ENCODE measurements around the gene RAVER1. TPM values are rescaled to one million over a fixed set of nuclear protein-coding genes. Genes with fewer than 3 reads are reported as not detected.

The RAVER1 gene
- total and polyA plus RNA-seq, 2 of the 13 experiments (the other 11 are each of a cell fraction or from before 2014, with no cell fraction given): 3.6 to 7.9 TPM

DNA sequence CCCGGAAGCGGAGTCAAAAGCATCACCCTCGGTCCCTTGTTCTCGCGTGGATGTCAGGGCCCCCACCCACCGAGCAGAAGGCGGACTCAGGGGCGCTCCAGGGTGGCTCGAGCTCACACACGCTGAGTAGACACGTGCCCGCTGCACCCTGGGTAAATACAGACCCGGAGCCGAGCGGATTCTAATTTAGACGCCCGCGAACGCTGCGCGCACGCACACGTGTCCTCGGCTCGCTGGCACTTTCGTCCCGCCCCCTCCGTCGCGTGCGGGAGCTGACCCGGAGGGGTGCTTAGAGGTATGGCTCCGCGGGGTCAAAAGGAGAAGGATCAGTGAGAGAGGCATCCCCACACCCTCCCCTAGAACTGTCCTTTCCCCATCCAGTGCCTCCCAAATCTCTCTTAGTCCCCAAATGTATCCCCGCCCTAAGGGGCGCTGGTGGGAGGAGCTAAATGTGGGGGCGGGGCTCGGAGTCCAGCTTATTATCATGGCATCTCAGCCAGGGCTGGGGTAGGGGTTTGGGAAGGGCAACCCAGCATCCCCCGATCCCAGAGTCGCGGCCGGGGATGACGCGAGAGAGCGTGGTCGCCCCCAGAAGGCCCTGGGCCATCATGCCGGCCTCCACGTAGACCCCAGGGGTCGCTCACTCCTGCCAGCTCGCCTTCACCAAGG, 44.0 kb downstream of the RAVER1 start (continued):
- TF ChIP-seq DR1 (CRISPR knock-in tag; IDR thresholded peaks at IDR 0.05) (no peak), MAZ (IDR thresholded peaks at IDR 0.05; ENCODE audit: borderline replicate concordance, low read depth, low read length) (no peak), MAZ (CRISPR knock-in tag; IDR thresholded peaks at IDR 0.05; ENCODE audit: low read depth) (no peak), GABPB1 (CRISPR knock-in tag; IDR thresholded peaks at IDR 0.05) (no peak), ZNF747 (CRISPR knock-in tag; IDR thresholded peaks at IDR 0.05; ENCODE audit: borderline replicate concordance) (no peak), CBX5 (CRISPR knock-in tag; IDR thresholded peaks at IDR 0.05; ENCODE audit: borderline replicate concordance) (no peak)
- TF ChIP-seq, protein P1, sequence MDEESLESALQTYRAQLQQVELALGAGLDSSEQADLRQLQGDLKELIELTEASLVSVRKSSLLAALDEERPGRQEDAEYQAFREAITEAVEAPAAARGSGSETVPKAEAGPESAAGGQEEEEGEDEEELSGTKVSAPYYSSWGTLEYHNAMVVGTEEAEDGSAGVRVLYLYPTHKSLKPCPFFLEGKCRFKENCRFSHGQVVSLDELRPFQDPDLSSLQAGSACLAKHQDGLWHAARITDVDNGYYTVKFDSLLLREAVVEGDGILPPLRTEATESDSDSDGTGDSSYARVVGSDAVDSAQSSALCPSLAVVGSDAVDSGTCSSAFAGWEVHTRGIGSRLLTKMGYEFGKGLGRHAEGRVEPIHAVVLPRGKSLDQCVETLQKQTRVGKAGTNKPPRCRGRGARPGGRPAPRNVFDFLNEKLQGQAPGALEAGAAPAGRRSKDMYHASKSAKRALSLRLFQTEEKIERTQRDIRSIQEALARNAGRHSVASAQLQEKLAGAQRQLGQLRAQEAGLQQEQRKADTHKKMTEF (CRISPR knock-in tag; IDR thresholded peaks at IDR 0.05): 0 out of 2 replicates have a peak, but pooled peaks have one; percentile 24

DNA sequence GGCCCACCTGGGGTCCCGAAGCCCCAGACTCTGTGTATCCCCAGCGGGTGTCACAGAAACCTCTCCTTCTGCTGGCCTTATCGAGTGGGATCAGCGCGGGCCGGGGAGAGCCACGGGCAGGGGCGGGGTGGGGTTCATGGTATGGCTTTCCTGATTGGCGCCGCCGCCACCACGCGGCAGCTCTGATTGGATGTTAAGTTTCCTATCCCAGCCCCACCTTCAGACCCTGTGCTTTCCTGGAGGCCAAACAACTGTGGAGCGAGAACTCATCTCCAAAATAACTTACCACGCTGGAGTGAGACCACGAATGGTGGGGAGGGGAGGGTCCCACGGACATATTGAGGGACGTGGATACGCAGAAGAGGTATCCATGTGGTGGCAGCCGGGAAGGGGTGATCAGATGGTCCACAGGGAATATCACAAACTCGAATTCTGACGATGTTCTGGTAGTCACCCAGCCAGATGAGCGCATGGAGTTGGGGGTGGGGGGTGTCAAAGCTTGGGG, 44.6 kb downstream of the RAVER1 start:
- in situ Hi-C loops (cut with HindIII; ENCODE audit: extremely low pct_ligation_motif_present, low pct_unique_long_range_greater_than_20kb): no loop called here
- BruUV-seq (replicated peaks): no TSS peak
- CTCF ChIA-PET (ENCODE audit: low intra/inter-chr PET ratio, low total read pairs): no interaction called here
- intact Hi-C loops (cut with micrococcal nuclease; ENCODE audit: unreplicated experiment): no loop called here
- FAIRE-seq: peak; percentile 87
- 2% methylated on average over 21 of the region's 23 CpGs for WGBS (ENCODE audit: low lambda C conversion rate)
- Histone ChIP-seq H3K4me2 (ENCODE audit: low read depth, low read length) (peak overlapping the region; percentile 97), H3K9me3 (ENCODE audit: low read length) (no peaks in the 10 kb centered on the region), H3K27ac (ENCODE audit: extremely low read length, insufficient read depth, low read length) (no peak overlapping the region), H3K36me3 (replicated peaks in 1 of 2; ENCODE audit: control insufficient read depth in 1 of 2, insufficient read depth in 2 of 2, low read length in 2 of 2) (peaks cover 12 to 18% of the 10 kb centered on the region in 2 experiments), H3K9ac (ENCODE audit: insufficient read depth, low read depth, low read length) (peak overlapping the region; percentile 34; the same call in 1 of the 2 replicates), H3K79me2 (ENCODE audit: insufficient read depth, low read length) (no peaks in the 10 kb centered on the region), H2AFZ (ENCODE audit: low read length) (no peak overlapping the region), H3K4me1 (ENCODE audit: insufficient read depth, low read length) (peaks cover 70% of the 10 kb centered on the region), H3K4me3 (replicated peaks in 1 of 3; ENCODE audit: insufficient read depth in 1 of 3, low read depth in 2 of 3, low read length in 3 of 3) (peak overlapping the region; percentile 24 to 79 (median 52); a peak in 5 of 6 replicates), H4K20me1 (ENCODE audit: insufficient read depth, low read length) (0 out of 2 replicates have a peak, but pooled peaks cover 6% of the 10 kb centered on the region), H3K27me3 (ENCODE audit: control insufficient read depth in 1 of 2, insufficient read depth in 2 of 2, low read length in 2 of 2) (peaks cover 0 to 20% of the 10 kb centered on the region in 2 experiments; a peak in 3 of 5 replicates)
- POLR2A ChIA-PET: interaction anchor here (0.5 to 7.3 kb wide), 12 partner anchors 9 to 182 kb away, joined by 3 to 149 read pairs (median 4); partner anchors contain the start of genes ICAM1, PPAN, RAVER1 and TYK2
- DNase-seq (ENCODE audit: low spot score): peak; percentile 77
- ATAC-seq: peak; percentile 65
- TF ChIP-seq HOXD1 (CRISPR knock-in tag; IDR thresholded peaks at IDR 0.05): no peak
- TF ChIP-seq NFKB2 (CRISPR knock-in tag; IDR thresholded peaks at IDR 0.05; ENCODE audit: borderline replicate concordance): no peak
- TF ChIP-seq ZC3H13 (CRISPR knock-in tag; IDR thresholded peaks at IDR 0.05): peak; percentile 34; the same call in 1 of the 2 replicates
- TF ChIP-seq ZNF510 (CRISPR knock-in tag; IDR thresholded peaks at IDR 0.05; ENCODE audit: low read depth): peak; percentile 62; the same call in 1 of the 2 replicates
- TF ChIP-seq ZNF274 (CRISPR knock-in tag; IDR thresholded peaks at IDR 0.05): peak; percentile 66; the same call in 1 of the 2 replicates
- TF ChIP-seq POLR2A (IDR thresholded peaks at IDR 0.05; ENCODE audit: insufficient read depth in 1 of 2, low read depth in 2 of 2, low read length in 2 of 2): peak in 1 of 2 experiments; percentile 53; a peak in 2 of 4 replicates
- 0 out of 2 replicates have a peak, but pooled peaks have one; percentile 22 for TF ChIP-seq ZNF564 (CRISPR knock-in tag; IDR thresholded peaks at IDR 0.05)
- TF ChIP-seq, protein P2, sequence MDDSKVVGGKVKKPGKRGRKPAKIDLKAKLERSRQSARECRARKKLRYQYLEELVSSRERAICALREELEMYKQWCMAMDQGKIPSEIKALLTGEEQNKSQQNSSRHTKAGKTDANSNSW (CRISPR knock-in tag; IDR thresholded peaks at IDR 0.05; ENCODE audit: borderline replicate concordance): no peak
- TF ChIP-seq PHF21A (CRISPR knock-in tag; IDR thresholded peaks at IDR 0.05): peak; percentile 51
- TF ChIP-seq, protein P3, sequence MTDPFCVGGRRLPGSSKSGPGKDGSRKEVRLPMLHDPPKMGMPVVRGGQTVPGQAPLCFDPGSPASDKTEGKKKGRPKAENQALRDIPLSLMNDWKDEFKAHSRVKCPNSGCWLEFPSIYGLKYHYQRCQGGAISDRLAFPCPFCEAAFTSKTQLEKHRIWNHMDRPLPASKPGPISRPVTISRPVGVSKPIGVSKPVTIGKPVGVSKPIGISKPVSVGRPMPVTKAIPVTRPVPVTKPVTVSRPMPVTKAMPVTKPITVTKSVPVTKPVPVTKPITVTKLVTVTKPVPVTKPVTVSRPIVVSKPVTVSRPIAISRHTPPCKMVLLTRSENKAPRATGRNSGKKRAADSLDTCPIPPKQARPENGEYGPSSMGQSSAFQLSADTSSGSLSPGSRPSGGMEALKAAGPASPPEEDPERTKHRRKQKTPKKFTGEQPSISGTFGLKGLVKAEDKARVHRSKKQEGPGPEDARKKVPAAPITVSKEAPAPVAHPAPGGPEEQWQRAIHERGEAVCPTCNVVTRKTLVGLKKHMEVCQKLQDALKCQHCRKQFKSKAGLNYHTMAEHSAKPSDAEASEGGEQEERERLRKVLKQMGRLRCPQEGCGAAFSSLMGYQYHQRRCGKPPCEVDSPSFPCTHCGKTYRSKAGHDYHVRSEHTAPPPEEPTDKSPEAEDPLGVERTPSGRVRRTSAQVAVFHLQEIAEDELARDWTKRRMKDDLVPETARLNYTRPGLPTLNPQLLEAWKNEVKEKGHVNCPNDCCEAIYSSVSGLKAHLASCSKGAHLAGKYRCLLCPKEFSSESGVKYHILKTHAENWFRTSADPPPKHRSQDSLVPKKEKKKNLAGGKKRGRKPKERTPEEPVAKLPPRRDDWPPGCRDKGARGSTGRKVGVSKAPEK (CRISPR knock-in tag; IDR thresholded peaks at IDR 0.05; ENCODE audit: borderline replicate concordance): no peak
- no peak for TF ChIP-seq ZNF670 (CRISPR knock-in tag; IDR thresholded peaks at IDR 0.05; ENCODE audit: borderline replicate concordance)

Measured in HepG2 (cell line).